ENCODE data around the gene CLCN4. TPM values are rescaled to one million over a fixed set of nuclear protein-coding genes. Genes with fewer than 3 reads are reported as not detected.

Gene CLCN4
- total RNA-seq, 1 donor from 2014 or later: 4.7 TPM

GRCh38 chrX:10138726-10139125 lies 18.0 kb upstream of the CLCN4 start:
- POLR2A ChIA-PET: no interaction called here
- CTCF ChIA-PET: no interaction called here
- no peak for ATAC-seq (ENCODE audit: low read depth)
- Mint-ChIP-seq H3K4me1 (peaks cover 14% of the 10 kb centered on the region), H3K27me3 (no peaks in the 10 kb centered on the region), H3K27ac (no peak overlapping the region), H3K9me3 (no peaks in the 10 kb centered on the region), H3K4me3 (no peak overlapping the region), H3K36me3 (ENCODE audit: low read depth) (peaks cover 76% of the 10 kb centered on the region)
- DNase-seq: no peak
- TF ChIP-seq, protein P1, sequence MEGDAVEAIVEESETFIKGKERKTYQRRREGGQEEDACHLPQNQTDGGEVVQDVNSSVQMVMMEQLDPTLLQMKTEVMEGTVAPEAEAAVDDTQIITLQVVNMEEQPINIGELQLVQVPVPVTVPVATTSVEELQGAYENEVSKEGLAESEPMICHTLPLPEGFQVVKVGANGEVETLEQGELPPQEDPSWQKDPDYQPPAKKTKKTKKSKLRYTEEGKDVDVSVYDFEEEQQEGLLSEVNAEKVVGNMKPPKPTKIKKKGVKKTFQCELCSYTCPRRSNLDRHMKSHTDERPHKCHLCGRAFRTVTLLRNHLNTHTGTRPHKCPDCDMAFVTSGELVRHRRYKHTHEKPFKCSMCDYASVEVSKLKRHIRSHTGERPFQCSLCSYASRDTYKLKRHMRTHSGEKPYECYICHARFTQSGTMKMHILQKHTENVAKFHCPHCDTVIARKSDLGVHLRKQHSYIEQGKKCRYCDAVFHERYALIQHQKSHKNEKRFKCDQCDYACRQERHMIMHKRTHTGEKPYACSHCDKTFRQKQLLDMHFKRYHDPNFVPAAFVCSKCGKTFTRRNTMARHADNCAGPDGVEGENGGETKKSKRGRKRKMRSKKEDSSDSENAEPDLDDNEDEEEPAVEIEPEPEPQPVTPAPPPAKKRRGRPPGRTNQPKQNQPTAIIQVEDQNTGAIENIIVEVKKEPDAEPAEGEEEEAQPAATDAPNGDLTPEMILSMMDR (IDR thresholded peaks at IDR 0.05): no peak
- intact Hi-C loops (cut with micrococcal nuclease): no loop called here

DNA sequence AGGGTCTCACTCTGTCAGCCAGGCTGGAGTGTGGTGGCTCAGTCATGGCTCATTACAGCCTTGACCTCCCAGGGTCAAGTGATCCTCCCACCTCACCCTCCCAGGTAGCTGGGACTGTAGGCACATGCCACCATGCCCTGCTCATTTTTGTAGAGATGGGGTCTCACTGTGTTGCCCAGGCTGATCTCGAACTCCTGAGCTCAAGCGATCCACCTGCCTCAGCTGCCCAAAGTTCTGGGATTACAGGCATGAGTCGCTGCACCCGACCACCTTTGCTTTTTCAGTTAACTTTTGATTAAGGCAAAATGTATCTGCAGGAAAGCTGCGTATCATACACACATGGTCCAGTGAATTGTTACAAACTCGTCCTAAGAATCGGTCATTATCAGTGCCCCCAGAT lies 16.5 kb upstream of the CLCN4 start:
- ChIA-PET CTCF (no interaction called here), POLR2A (no interaction called here)
- no peak for ATAC-seq (ENCODE audit: low read depth)

GRCh38 chrX:10142041-10142599 lies 14.7 kb upstream of the CLCN4 start:
- H3K4me3 Mint-ChIP-seq: no peak overlapping the region
- peaks cover 59% of the 10 kb centered on the region for H3K36me3 Mint-ChIP-seq (ENCODE audit: low read depth)
- H3K27ac Mint-ChIP-seq: no peak overlapping the region
- H3K4me1 Mint-ChIP-seq: peaks cover 26% of the 10 kb centered on the region
- intact Hi-C loops (cut with micrococcal nuclease): no loop called here
- no peaks in the 10 kb centered on the region for H3K27me3 Mint-ChIP-seq
- no peaks in the 10 kb centered on the region for H3K9me3 Mint-ChIP-seq
- ChIA-PET POLR2A (no interaction called here), CTCF (no interaction called here)
- no peak for DNase-seq
- TF ChIP-seq, protein P1 (IDR thresholded peaks at IDR 0.05): no peak
- no peak for ATAC-seq (ENCODE audit: low read depth)

More for the DNA sequence above, 16.5 kb upstream of the CLCN4 start:
- H3K36me3 Mint-ChIP-seq (ENCODE audit: low read depth): peaks cover 65% of the 10 kb centered on the region
- intact Hi-C loops (cut with micrococcal nuclease): no loop called here
- no peak overlapping the region for H3K4me3 Mint-ChIP-seq
- TF ChIP-seq, protein P1 (IDR thresholded peaks at IDR 0.05): no peak
- peaks cover 26% of the 10 kb centered on the region for H3K4me1 Mint-ChIP-seq
- H3K27me3 Mint-ChIP-seq: no peaks in the 10 kb centered on the region
- H3K27ac Mint-ChIP-seq: peak overlapping the region; percentile 56
- no peaks in the 10 kb centered on the region for H3K9me3 Mint-ChIP-seq
- no peak for DNase-seq

- TF ChIP-seq, protein P1 (IDR thresholded peaks at IDR 0.05): no peak
- intact Hi-C loops (cut with micrococcal nuclease): no loop called here
- POLR2A ChIA-PET: interaction anchor here (1.1 kb wide), 1 partner anchor 23 kb away, joined by 7 read pairs; no protein-coding TSS in a partner anchor
- peak overlapping the region; percentile 63 for H3K27ac Mint-ChIP-seq
- H3K9me3 Mint-ChIP-seq: no peaks in the 10 kb centered on the region
- peak overlapping the region; percentile 11 for H3K4me3 Mint-ChIP-seq
- peaks cover 26% of the 10 kb centered on the region for H3K4me1 Mint-ChIP-seq
- H3K27me3 Mint-ChIP-seq: no peaks in the 10 kb centered on the region
- no peak for DNase-seq
- peak; percentile 34 for ATAC-seq (ENCODE audit: low read depth)
- CTCF ChIA-PET: interaction anchor here (2.1 kb wide), 1 partner anchor 24 kb away, joined by 6 read pairs; no protein-coding TSS in a partner anchor
- peaks cover 52% of the 10 kb centered on the region for H3K36me3 Mint-ChIP-seq (ENCODE audit: low read depth)
These were observed 13.4 kb upstream of the CLCN4 start for GRCh38 chrX:10143071-10143983.

DNA sequence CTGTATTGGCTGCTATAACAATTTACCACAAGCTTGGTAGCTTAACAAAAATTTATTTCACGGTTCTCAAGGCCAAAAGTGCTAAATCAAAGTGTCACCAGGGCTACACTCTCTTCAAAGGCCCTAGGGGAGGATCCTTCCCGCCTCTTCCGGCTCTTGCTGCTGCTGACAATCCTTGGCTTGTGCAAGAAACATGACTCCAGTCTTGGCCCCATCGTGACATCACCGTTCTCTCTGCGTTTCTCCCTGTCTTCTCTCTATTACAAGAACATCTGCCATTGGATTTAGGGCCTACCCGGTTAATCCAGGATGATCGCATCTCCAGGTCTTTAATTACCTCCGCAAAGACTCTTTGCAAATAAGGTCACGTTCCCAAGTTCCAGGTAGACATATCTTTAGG lies 10.4 kb upstream of the CLCN4 start:
- TF ChIP-seq, protein P1 (IDR thresholded peaks at IDR 0.05): no peak
- no peaks in the 10 kb centered on the region for H3K9me3 Mint-ChIP-seq
- DNase-seq (no peak), ATAC-seq (ENCODE audit: low read depth) (no peak)
- CTCF ChIA-PET: no interaction called here
- intact Hi-C loops (cut with micrococcal nuclease): no loop called here
- no peak overlapping the region for H3K27ac Mint-ChIP-seq
- H3K4me1 Mint-ChIP-seq: peaks cover 26% of the 10 kb centered on the region
- POLR2A ChIA-PET: no interaction called here
- H3K36me3 Mint-ChIP-seq (ENCODE audit: low read depth): peaks cover 29% of the 10 kb centered on the region
- no peaks in the 10 kb centered on the region for H3K27me3 Mint-ChIP-seq
- no peak overlapping the region for H3K4me3 Mint-ChIP-seq

All from activated B cell treated with CpG ODN at 0.5 μM for 24 hours (primary cell).